CD4-positive, alpha-beta memory T cell (primary cell): ENCODE measurements around the gene HTRA2. TPM values are rescaled to one million over a fixed set of nuclear protein-coding genes. Genes with fewer than 3 reads are reported as not detected.

Experiments used
- CTCF ChIA-PET: fragments of 350-600 bp; sonication (Branson Sonifier 250); formaldehyde crosslinking; loops from one replicate; lab custom pipeline; 2021; ENCODE audit warnings: inconsistent platforms; ENCODE audit not compliant: partially characterized antibody; lab: Charles Lee
- POLR2A ChIA-PET: fragments of 350-600 bp; sonication (Branson Sonifier 250); formaldehyde crosslinking; loops from one replicate; lab custom pipeline; 2021; ENCODE audit not compliant: partially characterized antibody; lab: Charles Lee
- DNase-seq, 5 donors: peaks; one replicate each; pipeline versions ENCODE4 v3.0.0 to v3.0.0-alpha.2; 2020 to 2022; ENCODE audit warnings: mixed read lengths in 1 of 5
- H3K27ac ChIP-seq: one replicate; pipeline ENCODE4 v1.7.0; 2013; ENCODE audit warnings: low read depth, low read length
- H3K27me3 ChIP-seq: 2 replicates; pipeline ENCODE4 v1.7.0; 2013; ENCODE audit warnings: mild to moderate bottlenecking, low read length, moderate library complexity; ENCODE audit not compliant: insufficient read depth
- H3K36me3 ChIP-seq: 2 replicates; pipeline ENCODE4 v1.7.0; 2013; ENCODE audit warnings: mild to moderate bottlenecking, low read length, moderate library complexity; ENCODE audit not compliant: insufficient read depth
- H3K4me1 ChIP-seq: 2 replicates; pipeline ENCODE4 v1.7.0; 2013; ENCODE audit warnings: mild to moderate bottlenecking, low read length, moderate library complexity; ENCODE audit not compliant: insufficient read depth
- H3K4me3 ChIP-seq, 2 donors: one replicate each; pipeline ENCODE4 v1.7.0; 2013; ENCODE audit warnings: low read length in 2 of 2, mild to moderate bottlenecking in 1 of 2
- H3K9me3 ChIP-seq, 2 donors: one replicate each; pipeline ENCODE4 v1.7.0; 2013; ENCODE audit warnings: low read length in 2 of 2, control low read depth in 1 of 2; ENCODE audit not compliant: control insufficient read depth in 1 of 2
- H3K27ac Mint-ChIP-seq, 7 donors: one replicate each; pipeline ENCODE4 v1.8.0; 2020 to 2021; ENCODE audit warnings: mixed read lengths in 7 of 7, mild to moderate bottlenecking in 6 of 7, inconsistent platforms in 3 of 7, moderate library complexity in 3 of 7
- H3K27me3 Mint-ChIP-seq, 2 donors: one replicate each; pipeline ENCODE4 v1.8.0; 2020 to 2021; ENCODE audit warnings: mixed read lengths in 2 of 2
- H3K36me3 Mint-ChIP-seq, 2 donors: one replicate each; pipeline ENCODE4 v1.8.0; 2020 to 2021; ENCODE audit warnings: mixed read lengths in 2 of 2, inconsistent platforms in 1 of 2, mild to moderate bottlenecking in 1 of 2
- H3K4me1 Mint-ChIP-seq, 4 donors: one replicate each; pipeline ENCODE4 v1.8.0; 2020 to 2021; ENCODE audit warnings: mixed read lengths in 4 of 4, mild to moderate bottlenecking in 1 of 4
- H3K4me3 Mint-ChIP-seq, 8 donors: one replicate each; pipeline ENCODE4 v1.8.0; 2020 to 2021; ENCODE audit warnings: mixed read lengths in 8 of 8, mild to moderate bottlenecking in 7 of 8, moderate library complexity in 6 of 8, inconsistent platforms in 3 of 8
- H3K9me3 Mint-ChIP-seq, 8 donors: one replicate each; pipeline ENCODE4 v1.8.0; 2020 to 2021; ENCODE audit warnings: mixed read lengths in 8 of 8, mild to moderate bottlenecking in 5 of 8, inconsistent platforms in 3 of 8, moderate library complexity in 1 of 8
- intact Hi-C: fragments of 100-400 bp; cut with micrococcal nuclease; formaldehyde crosslinking; loops from one replicate; pipeline ENCODE4 v1.15.1; 2023
- polyA plus RNA-seq, 2 donors: library from polyadenylated mRNA; unstranded; fragments of 300-500 nt; fragmentation: Illumina TruSeq; gene quantifications; one replicate each; pipeline ENCODE4 v1.2.3, GENCODE V29; 2021
- total RNA-seq, 2 experiments: library from RNA; stranded (reverse); gene quantifications; one replicate each; pipeline ENCODE4 v1.2.3, GENCODE V29; 2021

HTRA2 gene
- total and polyA plus RNA-seq, 4 experiments from 2014 or later, result 22.0 to 41.1 (median 32.8) TPM

- peaks cover 15% of the 10 kb centered on the region in 2 donors for H3K36me3 Mint-ChIP-seq
- peak overlapping the region in 2 of 8 donors; percentile 25 to 56 for H3K4me3 Mint-ChIP-seq
- ChIA-PET CTCF (interaction anchor here (1.2 to 1.3 kb wide), 2 partner anchors 57 to 85 kb away, joined by 3 read pairs; no protein-coding TSS in a partner anchor), POLR2A (interaction anchor here (0.9 to 8.0 kb wide), 7 partner anchors 12 to 29 kb away, joined by 3 to 28 read pairs (median 6); partner anchors contain the start of genes AUP1, CCDC142, HTRA2 and MRPL53)
- H3K27me3 Mint-ChIP-seq, result peaks cover 24 to 61% of the 10 kb centered on the region in 2 donors
- Histone ChIP-seq H3K36me3 (peaks cover 11% of the 10 kb centered on the region), H3K9me3 (no peaks in the 10 kb centered on the region), H3K27ac (no peak overlapping the region), H3K4me1 (peaks cover 39% of the 10 kb centered on the region), H3K27me3 (peaks cover 41% of the 10 kb centered on the region), H3K4me3 (no peak overlapping the region)
- no peak for DNase-seq
- no peaks in the 10 kb centered on the region for H3K9me3 Mint-ChIP-seq
- intact Hi-C loops, result no loop called here
- no peak overlapping the region for H3K27ac Mint-ChIP-seq
- H3K4me1 Mint-ChIP-seq, result peaks cover 14 to 74% (median 45%) of the 10 kb centered on the region in 4 donors
Measured at GRCh38 chr2:74500578-74500946, 29.2 kb upstream of the HTRA2 start.

DNA sequence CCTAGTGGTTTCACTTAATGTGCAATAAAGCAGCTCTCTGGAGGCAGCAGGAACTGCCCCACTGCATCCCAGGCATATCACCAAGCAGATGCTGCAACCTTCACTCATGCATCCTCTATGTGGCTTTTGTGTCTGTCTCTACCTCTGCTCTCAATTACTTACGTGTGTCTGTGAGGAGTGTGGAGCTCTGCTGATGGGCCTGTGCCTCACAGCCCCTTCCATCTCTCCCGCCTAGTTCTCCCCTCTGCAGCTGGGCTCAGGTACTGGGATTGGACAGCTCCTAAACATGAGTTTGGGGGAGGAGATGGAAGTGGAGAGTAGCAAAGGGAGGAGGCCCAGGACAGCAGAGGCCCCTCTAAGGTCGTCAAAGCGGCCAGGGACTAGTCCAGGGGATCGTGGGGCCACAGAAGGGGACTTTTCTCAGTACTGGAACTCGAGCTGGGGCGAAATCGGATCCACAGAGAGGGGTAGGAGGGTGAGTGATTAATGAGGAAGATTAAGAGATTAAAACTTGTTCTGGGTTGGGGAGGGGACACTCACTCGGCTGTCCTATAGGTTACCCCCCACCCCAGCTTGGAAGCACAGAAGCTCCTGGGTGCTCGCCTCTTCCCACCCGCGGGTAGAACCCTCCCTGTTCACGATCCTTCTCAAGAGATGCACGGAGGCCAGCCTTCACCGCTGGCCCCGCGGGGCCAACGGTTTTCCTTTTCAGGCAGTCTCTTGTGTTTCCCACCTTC, 28.2 kb upstream of the HTRA2 start:
- H3K27ac Mint-ChIP-seq, result peak overlapping the region in 1 of 7 donors; percentile 59
- no peak for DNase-seq
- H3K27me3 Mint-ChIP-seq, result peaks cover 24 to 62% of the 10 kb centered on the region in 2 donors
- POLR2A ChIA-PET, result interaction anchor here (0.9 to 8.0 kb wide), 6 partner anchors 12 to 28 kb away, joined by 3 to 28 read pairs (median 8); partner anchors contain the start of genes AUP1, CCDC142, HTRA2 and MRPL53
- CTCF ChIA-PET, result interaction anchor here (0.9 to 1.3 kb wide), 4 partner anchors 18 to 84 kb away, joined by 3 to 5 read pairs (median 4); partner anchors contain the start of genes CCDC142 and TTC31
- H3K4me1 ChIP-seq, result peaks cover 48% of the 10 kb centered on the region
- H3K9me3 ChIP-seq, result no peaks in the 10 kb centered on the region
- intact Hi-C loops, result no loop called here
- peaks cover 15% of the 10 kb centered on the region for H3K36me3 ChIP-seq
- H3K4me3 Mint-ChIP-seq, result peak overlapping the region in 6 of 8 donors; percentile 56 to 83 (median 61)
- peaks cover 15 to 80% (median 49%) of the 10 kb centered on the region in 4 donors for H3K4me1 Mint-ChIP-seq
- no peaks in the 10 kb centered on the region for H3K9me3 Mint-ChIP-seq
- peaks cover 41% of the 10 kb centered on the region for H3K27me3 ChIP-seq
- H3K36me3 Mint-ChIP-seq, result peaks cover 19 to 20% of the 10 kb centered on the region in 2 donors
- H3K4me3 ChIP-seq, result no peak overlapping the region
- no peak overlapping the region for H3K27ac ChIP-seq

- Histone ChIP-seq H3K9me3 (no peaks in the 10 kb centered on the region), H3K4me3 (no peak overlapping the region), H3K4me1 (peaks cover 53% of the 10 kb centered on the region), H3K36me3 (peaks cover 15% of the 10 kb centered on the region), H3K27ac (no peak overlapping the region), H3K27me3 (peaks cover 38% of the 10 kb centered on the region)
- H3K27ac Mint-ChIP-seq, result peak overlapping the region in 2 of 7 donors; percentile 59 to 65
- peak overlapping the region; percentile 60 to 83 (median 74) for H3K4me3 Mint-ChIP-seq
- DNase-seq, result no peak
- ChIA-PET POLR2A (interaction anchor here (1.1 to 8.0 kb wide), 5 partner anchors 14 to 29 kb away, joined by 3 to 60 read pairs (median 26); partner anchors contain the start of genes AUP1, CCDC142, HTRA2 and MRPL53), CTCF (interaction anchor here (1.2 kb wide), 1 partner anchor 19 kb away, joined by 5 read pairs; the partner anchor contains the start of genes CCDC142 and TTC31)
- intact Hi-C loops, result no loop called here
- H3K4me1 Mint-ChIP-seq, result peaks cover 20 to 87% (median 55%) of the 10 kb centered on the region in 4 donors
- peaks cover 24 to 68% of the 10 kb centered on the region in 2 donors for H3K27me3 Mint-ChIP-seq
- peaks cover 26% of the 10 kb centered on the region in 2 donors for H3K36me3 Mint-ChIP-seq
- peaks cover 0 to under 1% (median 0%) of the 10 kb centered on the region in 8 donors for H3K9me3 Mint-ChIP-seq
Measured at GRCh38 chr2:74502147-74502719, 27.5 kb upstream of the HTRA2 start.

- Histone ChIP-seq H3K27me3 (peaks cover 36% of the 10 kb centered on the region), H3K4me3 (peak overlapping the region in 1 of 2 donors; percentile 49), H3K36me3 (peaks cover 15% of the 10 kb centered on the region), H3K27ac (no peak overlapping the region), H3K4me1 (peaks cover 51% of the 10 kb centered on the region), H3K9me3 (no peaks in the 10 kb centered on the region)
- H3K9me3 Mint-ChIP-seq, result peaks cover 0 to 4% (median 0%) of the 10 kb centered on the region in 8 donors
- peak in 1 of 5 donors; percentile 35 for DNase-seq
- peak overlapping the region in 2 of 7 donors; percentile 54 to 60 for H3K27ac Mint-ChIP-seq
- peaks cover 20 to 90% (median 55%) of the 10 kb centered on the region in 4 donors for H3K4me1 Mint-ChIP-seq
- ChIA-PET POLR2A (interaction anchor here (1.1 to 8.0 kb wide), 7 partner anchors 9 to 45 kb away, joined by 3 to 60 read pairs (median 14); partner anchors contain the start of genes AUP1, CCDC142, HTRA2 and MRPL53), CTCF (interaction anchor here (0.8 to 2.1 kb wide), 4 partner anchors 20 to 46 kb away, joined by 3 to 17 read pairs (median 5); partner anchors contain the start of genes AUP1, CCDC142, HTRA2 and TTC31)
- peak overlapping the region; percentile 55 to 79 (median 74) for H3K4me3 Mint-ChIP-seq
- peaks cover 24 to 74% of the 10 kb centered on the region in 2 donors for H3K27me3 Mint-ChIP-seq
- intact Hi-C loops, result no loop called here
- peaks cover 30 to 33% of the 10 kb centered on the region in 2 donors for H3K36me3 Mint-ChIP-seq
Measured at GRCh38 chr2:74502720-74503505, 26.8 kb upstream of the HTRA2 start.

DNA sequence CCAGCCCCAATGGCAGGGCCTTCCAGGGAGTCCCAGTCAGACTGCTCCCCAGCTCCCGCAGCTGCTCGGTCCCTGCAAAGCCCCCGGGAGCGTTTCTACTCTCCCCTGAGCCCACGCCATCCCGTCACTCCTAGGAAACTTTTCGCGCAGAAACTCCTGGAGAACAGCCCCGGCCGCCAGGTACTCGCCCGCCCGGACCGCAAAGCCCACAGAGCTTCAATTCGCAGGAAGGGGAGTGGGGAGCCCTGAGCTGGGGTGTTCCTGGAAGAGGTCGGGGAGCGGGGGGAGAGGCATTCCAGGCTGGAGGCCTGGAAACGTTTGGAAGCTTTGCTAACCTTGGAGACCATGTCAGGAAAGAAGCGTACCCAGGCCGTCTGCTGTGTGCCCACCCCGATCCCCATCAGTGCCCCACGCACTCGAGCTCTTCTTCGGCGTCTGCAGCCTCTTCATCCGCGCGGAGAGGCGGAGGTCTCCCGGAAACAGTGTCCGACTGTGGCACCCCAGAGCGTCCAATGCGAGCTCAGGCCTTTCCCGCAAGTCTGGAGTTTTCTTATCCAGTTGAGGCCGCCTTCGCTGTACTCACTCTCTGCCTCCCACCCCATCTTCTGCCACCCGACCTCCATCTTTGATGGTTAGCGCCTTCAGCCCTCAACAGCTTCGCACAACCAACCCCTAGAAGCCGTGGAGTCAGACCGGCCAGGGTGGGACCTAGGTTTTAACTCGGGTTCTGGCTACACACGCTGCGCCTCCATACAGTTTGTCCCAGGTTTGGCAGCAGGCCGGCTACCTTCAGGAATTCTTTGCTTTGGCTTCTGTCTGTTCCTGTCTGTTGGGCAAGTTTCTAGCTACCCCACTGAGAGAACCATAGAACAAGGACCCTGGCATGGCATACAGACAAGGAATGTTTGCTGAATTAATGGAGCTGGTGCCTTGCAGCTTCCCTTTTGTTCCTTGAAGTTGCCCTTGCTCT, 25.9 kb upstream of the HTRA2 start:
- Mint-ChIP-seq H3K4me3 (peak overlapping the region in 7 of 8 donors; percentile 55 to 79 (median 74)), H3K27me3 (peaks cover 20 to 68% of the 10 kb centered on the region in 2 donors), H3K36me3 (peaks cover 30 to 34% of the 10 kb centered on the region in 2 donors), H3K4me1 (peaks cover 23 to 90% (median 56%) of the 10 kb centered on the region in 4 donors), H3K27ac (peak overlapping the region in 2 of 7 donors; percentile 54 to 60), H3K9me3 (peaks cover 0 to 4% (median 0%) of the 10 kb centered on the region in 8 donors)
- H3K4me1 ChIP-seq, result peaks cover 49% of the 10 kb centered on the region
- peaks cover 36% of the 10 kb centered on the region for H3K27me3 ChIP-seq
- intact Hi-C loops, result no loop called here
- ChIA-PET POLR2A (interaction anchor here (1.1 to 8.0 kb wide), 10 partner anchors 10 to 49 kb away, joined by 3 to 60 read pairs (median 8); partner anchors contain the start of genes AUP1, CCDC142, DQX1 and HTRA2), CTCF (interaction anchor here (0.8 to 2.1 kb wide), 5 partner anchors 18 to 47 kb away, joined by 3 to 17 read pairs (median 4); partner anchors contain the start of genes AUP1, CCDC142, HTRA2 and TTC31)
- no peaks in the 10 kb centered on the region for H3K9me3 ChIP-seq
- H3K4me3 ChIP-seq, result peak overlapping the region in 1 of 2 donors; percentile 49
- DNase-seq, result no peak
- peaks cover 15% of the 10 kb centered on the region for H3K36me3 ChIP-seq
- H3K27ac ChIP-seq, result no peak overlapping the region
